Keratinocyte (primary cell): ENCODE measurements around the gene ACAD11.

ENCODE experiments used
- EZH2 ChIP-seq: IDR thresholded peaks from one replicate; pipeline ENCODE4 v1.6.1; 2012; ENCODE audit warnings: inconsistent platforms, mild to moderate bottlenecking, low read length, moderate library complexity
- TF ChIP-seq, protein P1 (sequence below), 3 experiments: IDR thresholded peaks in 1 of 3; conservative IDR thresholded peaks in 1 of 3; optimal IDR thresholded peaks in 1 of 3; 2 replicates in 2 of 3; 3 replicates in 1 of 3; pipeline versions ENCODE3 to v1.5.1; 2011; ENCODE audit warnings: low read length in 3 of 3, mild to moderate bottlenecking in 3 of 3, moderate library complexity in 2 of 3, control low read depth in 1 of 3, inconsistent platforms in 1 of 3; ENCODE audit not compliant: insufficient read depth in 2 of 3; ENCODE audit errors: extremely low read depth in 1 of 3

DNA sequence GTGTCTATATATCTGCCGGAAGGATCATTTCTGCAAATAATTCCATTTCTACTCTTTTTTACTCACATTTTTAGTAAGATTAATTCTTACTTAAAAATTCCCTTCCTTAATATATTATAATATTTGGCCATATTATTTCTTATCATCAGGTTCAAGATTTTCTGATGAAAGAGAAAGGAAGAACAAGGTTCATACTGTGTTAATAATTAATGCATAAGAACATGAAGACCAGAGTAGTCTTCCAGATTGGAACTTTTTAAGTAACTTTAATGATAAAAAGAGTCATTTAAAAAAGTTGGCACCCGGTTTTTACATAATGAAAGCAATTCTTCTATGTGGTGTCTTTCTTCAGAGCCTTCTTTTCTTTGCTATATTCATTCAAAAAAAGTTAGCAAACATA is 61.9 kb downstream of the ACAD11 start:
- TF ChIP-seq, protein P1, sequence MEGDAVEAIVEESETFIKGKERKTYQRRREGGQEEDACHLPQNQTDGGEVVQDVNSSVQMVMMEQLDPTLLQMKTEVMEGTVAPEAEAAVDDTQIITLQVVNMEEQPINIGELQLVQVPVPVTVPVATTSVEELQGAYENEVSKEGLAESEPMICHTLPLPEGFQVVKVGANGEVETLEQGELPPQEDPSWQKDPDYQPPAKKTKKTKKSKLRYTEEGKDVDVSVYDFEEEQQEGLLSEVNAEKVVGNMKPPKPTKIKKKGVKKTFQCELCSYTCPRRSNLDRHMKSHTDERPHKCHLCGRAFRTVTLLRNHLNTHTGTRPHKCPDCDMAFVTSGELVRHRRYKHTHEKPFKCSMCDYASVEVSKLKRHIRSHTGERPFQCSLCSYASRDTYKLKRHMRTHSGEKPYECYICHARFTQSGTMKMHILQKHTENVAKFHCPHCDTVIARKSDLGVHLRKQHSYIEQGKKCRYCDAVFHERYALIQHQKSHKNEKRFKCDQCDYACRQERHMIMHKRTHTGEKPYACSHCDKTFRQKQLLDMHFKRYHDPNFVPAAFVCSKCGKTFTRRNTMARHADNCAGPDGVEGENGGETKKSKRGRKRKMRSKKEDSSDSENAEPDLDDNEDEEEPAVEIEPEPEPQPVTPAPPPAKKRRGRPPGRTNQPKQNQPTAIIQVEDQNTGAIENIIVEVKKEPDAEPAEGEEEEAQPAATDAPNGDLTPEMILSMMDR (optimal IDR thresholded peaks at IDR 0.05 in 1 of 3, IDR thresholded peaks at IDR 0.05 in 1 of 3, conservative IDR thresholded peaks at IDR 0.05 in 1 of 3; ENCODE audit: extremely low read depth in 1 of 3, insufficient read depth in 2 of 3, low read length in 3 of 3) = no peak
- no peak for TF ChIP-seq EZH2
